Muscle layer of duodenum (tissue), 2 donors: ENCODE measurements around the gene APH1B.

Source experiments
- H3K27ac ChIP-seq: one replicate; pipeline ENCODE4 v1.7.0; 2013; ENCODE audit warnings: mild to moderate bottlenecking, low read length
- H3K27me3 ChIP-seq: one replicate; pipeline ENCODE4 v1.7.0; 2013; ENCODE audit warnings: low read depth, mild to moderate bottlenecking, control low read depth, low read length
- H3K36me3 ChIP-seq, 2 donors: one replicate each; pipeline ENCODE4 v1.7.0; 2013; ENCODE audit warnings: low read length in 2 of 2, control low read depth in 1 of 2, mild to moderate bottlenecking in 1 of 2; ENCODE audit not compliant: insufficient read depth in 2 of 2, control insufficient read depth in 1 of 2
- H3K4me1 ChIP-seq, 2 donors: one replicate each; pipeline ENCODE4 v1.7.0; 2013; ENCODE audit warnings: low read length in 2 of 2, mild to moderate bottlenecking in 2 of 2, control low read depth in 1 of 2, moderate library complexity in 1 of 2; ENCODE audit not compliant: insufficient read depth in 2 of 2, control insufficient read depth in 1 of 2
- H3K4me3 ChIP-seq, 2 donors: one replicate each; pipeline ENCODE4 v1.7.0; 2013; ENCODE audit warnings: low read length in 2 of 2, low read depth in 1 of 2, mild to moderate bottlenecking in 1 of 2
- H3K9me3 ChIP-seq, 2 donors: one replicate each; pipeline ENCODE4 v1.7.0; 2013; ENCODE audit warnings: low read length in 2 of 2, control low read depth in 1 of 2, mild to moderate bottlenecking in 1 of 2; ENCODE audit not compliant: control insufficient read depth in 1 of 2
- donor health status: healthy.

The APH1B gene

GRCh38 chr15:63238796-63239195, 38.6 kb upstream of the APH1B start:
- H3K27me3 ChIP-seq = no peaks in the 10 kb centered on the region
- H3K36me3 ChIP-seq = no peaks in the 10 kb centered on the region
- H3K9me3 ChIP-seq = peaks cover 0 to 3% of the 10 kb centered on the region in 2 donors
- H3K4me1 ChIP-seq = peaks cover 16 to 35% of the 10 kb centered on the region in 2 donors
- H3K27ac ChIP-seq = no peak overlapping the region
- no peak overlapping the region for H3K4me3 ChIP-seq

- H3K4me1 ChIP-seq = peaks cover 4 to 29% of the 10 kb centered on the region in 2 donors
- H3K27me3 ChIP-seq = no peaks in the 10 kb centered on the region
- peaks cover 0 to 3% of the 10 kb centered on the region in 2 donors for H3K9me3 ChIP-seq
- H3K4me3 ChIP-seq = no peak overlapping the region
- no peak overlapping the region for H3K27ac ChIP-seq
- no peaks in the 10 kb centered on the region for H3K36me3 ChIP-seq
Observed at GRCh38 chr15:63240109-63240508, 37.3 kb upstream of the APH1B start.

- H3K27ac ChIP-seq = no peak overlapping the region
- H3K4me1 ChIP-seq = peaks cover 3 to 24% of the 10 kb centered on the region in 2 donors
- H3K27me3 ChIP-seq = no peaks in the 10 kb centered on the region
- H3K9me3 ChIP-seq = peaks cover 0 to 3% of the 10 kb centered on the region in 2 donors
- H3K36me3 ChIP-seq = peaks cover 0 to 3% of the 10 kb centered on the region in 2 donors
- H3K4me3 ChIP-seq = no peak overlapping the region
Observed at GRCh38 chr15:63241316-63241715, 36.1 kb upstream of the APH1B start.

GRCh38 chr15:63243101-63243500, 34.3 kb upstream of the APH1B start:
- peaks cover 0 to 17% of the 10 kb centered on the region in 2 donors for H3K36me3 ChIP-seq
- peaks cover 0 to 3% of the 10 kb centered on the region in 2 donors for H3K9me3 ChIP-seq
- H3K27ac ChIP-seq = peak overlapping the region; percentile 68
- H3K4me1 ChIP-seq = peaks cover 7 to 24% of the 10 kb centered on the region in 2 donors
- no peak overlapping the region for H3K4me3 ChIP-seq
- no peaks in the 10 kb centered on the region for H3K27me3 ChIP-seq

- Histone ChIP-seq H3K36me3 (peaks cover 0 to 17% of the 10 kb centered on the region in 2 donors), H3K4me1 (peaks cover 6 to 21% of the 10 kb centered on the region in 2 donors), H3K4me3 (no peak overlapping the region), H3K9me3 (peaks cover 0 to 3% of the 10 kb centered on the region in 2 donors), H3K27me3 (no peaks in the 10 kb centered on the region), H3K27ac (peak overlapping the region; percentile 68)
Observed at GRCh38 chr15:63243776-63244175, 33.6 kb upstream of the APH1B start.

- H3K27ac ChIP-seq = peak overlapping the region; percentile 68
- peaks cover 2 to 17% of the 10 kb centered on the region in 2 donors for H3K36me3 ChIP-seq
- H3K4me3 ChIP-seq = no peak overlapping the region
- H3K9me3 ChIP-seq = peaks cover 0 to 3% of the 10 kb centered on the region in 2 donors
- H3K27me3 ChIP-seq = no peaks in the 10 kb centered on the region
- peaks cover 4 to 19% of the 10 kb centered on the region in 2 donors for H3K4me1 ChIP-seq
Observed at GRCh38 chr15:63244399-63244798, 33.0 kb upstream of the APH1B start.

GRCh38 chr15:63244976-63245645, 32.3 kb upstream of the APH1B start:
- Histone ChIP-seq H3K4me1 (peaks cover 4 to 15% of the 10 kb centered on the region in 2 donors), H3K4me3 (no peak overlapping the region), H3K27me3 (no peaks in the 10 kb centered on the region), H3K9me3 (peaks cover 0 to 3% of the 10 kb centered on the region in 2 donors), H3K27ac (peak overlapping the region; percentile 68), H3K36me3 (peaks cover 5 to 20% of the 10 kb centered on the region in 2 donors)

- H3K4me1 ChIP-seq = peaks cover 4 to 11% of the 10 kb centered on the region in 2 donors
- peaks cover 9 to 27% of the 10 kb centered on the region in 2 donors for H3K36me3 ChIP-seq
- no peaks in the 10 kb centered on the region for H3K27me3 ChIP-seq
- peak overlapping the region; percentile 64 for H3K27ac ChIP-seq
- H3K4me3 ChIP-seq = no peak overlapping the region
- peaks cover 0 to 3% of the 10 kb centered on the region in 2 donors for H3K9me3 ChIP-seq
Observed at GRCh38 chr15:63246691-63247469, 30.5 kb upstream of the APH1B start.

GRCh38 chr15:63250312-63250965, 27.0 kb upstream of the APH1B start:
- no peak overlapping the region for H3K4me3 ChIP-seq
- peaks cover 9 to 35% of the 10 kb centered on the region in 2 donors for H3K36me3 ChIP-seq
- H3K27ac ChIP-seq = no peak overlapping the region
- H3K4me1 ChIP-seq = peaks cover 4% of the 10 kb centered on the region in 2 donors
- no peaks in the 10 kb centered on the region for H3K27me3 ChIP-seq
- H3K9me3 ChIP-seq = no peaks in the 10 kb centered on the region

- Histone ChIP-seq H3K4me3 (no peak overlapping the region), H3K9me3 (no peaks in the 10 kb centered on the region), H3K36me3 (peaks cover 9 to 28% of the 10 kb centered on the region in 2 donors), H3K4me1 (peaks cover 4% of the 10 kb centered on the region in 2 donors), H3K27me3 (no peaks in the 10 kb centered on the region), H3K27ac (no peak overlapping the region)
Observed at GRCh38 chr15:63251701-63252100, 25.7 kb upstream of the APH1B start.

- Histone ChIP-seq H3K36me3 (peaks cover 9 to 23% of the 10 kb centered on the region in 2 donors), H3K4me1 (peaks cover 4% of the 10 kb centered on the region in 2 donors), H3K27me3 (no peaks in the 10 kb centered on the region), H3K4me3 (no peak overlapping the region), H3K27ac (no peak overlapping the region), H3K9me3 (no peaks in the 10 kb centered on the region)
Observed at GRCh38 chr15:63252292-63252691, 25.1 kb upstream of the APH1B start.
